PFSK-1 (cell line): ENCODE measurements around the gene TMA7B.

Source experiments
- SIN3A ChIP-seq: IDR thresholded peaks from 2 replicates; pipeline ENCODE4 v1.6.1; 2012; ENCODE audit warnings: mild to moderate bottlenecking, low read length, moderate library complexity, borderline replicate concordance; ENCODE audit not compliant: insufficient read depth
- TF ChIP-seq, protein P1 (sequence below), 2 experiments: IDR thresholded peaks; 2 replicates each; pipeline versions ENCODE4 v1.6.1 to v1.8.0; 2011 to 2012; ENCODE audit warnings: low read depth in 2 of 2, low read length in 2 of 2, control low read depth in 1 of 2, inconsistent platforms in 1 of 2, mild to moderate bottlenecking in 1 of 2, moderate library complexity in 1 of 2; ENCODE audit not compliant: insufficient read depth in 1 of 2

DNA sequence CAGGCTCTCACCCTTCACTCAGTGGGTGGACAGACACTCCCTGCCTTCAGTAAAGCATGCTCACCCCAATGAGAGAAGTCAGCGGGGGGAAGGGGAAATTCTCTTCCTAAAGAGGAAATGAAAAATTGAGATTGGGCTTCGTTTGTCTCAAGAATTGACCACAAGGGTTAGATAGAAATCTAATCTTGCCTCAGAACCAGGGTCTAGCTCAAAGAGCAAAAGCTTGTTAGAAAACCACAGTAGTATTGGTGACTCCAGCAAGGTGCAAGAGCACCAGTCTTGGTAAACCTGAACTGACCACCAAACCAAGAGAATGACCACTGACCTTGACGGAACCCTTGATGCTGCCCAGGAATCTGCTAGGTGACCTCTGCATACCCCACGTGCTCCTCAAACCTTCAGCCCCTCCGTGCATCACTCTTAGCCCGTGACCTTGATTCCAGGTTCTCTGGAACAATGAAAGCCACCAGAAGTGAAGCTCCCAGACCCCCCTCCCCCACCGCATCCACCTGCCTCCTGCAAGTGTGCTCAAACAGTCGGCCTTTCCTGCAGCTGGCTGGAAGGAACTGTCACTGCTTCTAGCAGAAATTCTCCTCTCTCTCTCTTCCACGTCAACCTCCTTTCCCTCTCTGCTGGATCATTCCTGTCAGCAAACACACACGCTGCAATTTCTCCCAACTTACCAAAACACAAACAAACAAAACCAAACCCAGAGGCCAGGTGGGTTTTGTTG lies 3.1 kb upstream of the TMA7B start:
- TF ChIP-seq, protein P1, sequence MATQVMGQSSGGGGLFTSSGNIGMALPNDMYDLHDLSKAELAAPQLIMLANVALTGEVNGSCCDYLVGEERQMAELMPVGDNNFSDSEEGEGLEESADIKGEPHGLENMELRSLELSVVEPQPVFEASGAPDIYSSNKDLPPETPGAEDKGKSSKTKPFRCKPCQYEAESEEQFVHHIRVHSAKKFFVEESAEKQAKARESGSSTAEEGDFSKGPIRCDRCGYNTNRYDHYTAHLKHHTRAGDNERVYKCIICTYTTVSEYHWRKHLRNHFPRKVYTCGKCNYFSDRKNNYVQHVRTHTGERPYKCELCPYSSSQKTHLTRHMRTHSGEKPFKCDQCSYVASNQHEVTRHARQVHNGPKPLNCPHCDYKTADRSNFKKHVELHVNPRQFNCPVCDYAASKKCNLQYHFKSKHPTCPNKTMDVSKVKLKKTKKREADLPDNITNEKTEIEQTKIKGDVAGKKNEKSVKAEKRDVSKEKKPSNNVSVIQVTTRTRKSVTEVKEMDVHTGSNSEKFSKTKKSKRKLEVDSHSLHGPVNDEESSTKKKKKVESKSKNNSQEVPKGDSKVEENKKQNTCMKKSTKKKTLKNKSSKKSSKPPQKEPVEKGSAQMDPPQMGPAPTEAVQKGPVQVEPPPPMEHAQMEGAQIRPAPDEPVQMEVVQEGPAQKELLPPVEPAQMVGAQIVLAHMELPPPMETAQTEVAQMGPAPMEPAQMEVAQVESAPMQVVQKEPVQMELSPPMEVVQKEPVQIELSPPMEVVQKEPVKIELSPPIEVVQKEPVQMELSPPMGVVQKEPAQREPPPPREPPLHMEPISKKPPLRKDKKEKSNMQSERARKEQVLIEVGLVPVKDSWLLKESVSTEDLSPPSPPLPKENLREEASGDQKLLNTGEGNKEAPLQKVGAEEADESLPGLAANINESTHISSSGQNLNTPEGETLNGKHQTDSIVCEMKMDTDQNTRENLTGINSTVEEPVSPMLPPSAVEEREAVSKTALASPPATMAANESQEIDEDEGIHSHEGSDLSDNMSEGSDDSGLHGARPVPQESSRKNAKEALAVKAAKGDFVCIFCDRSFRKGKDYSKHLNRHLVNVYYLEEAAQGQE (IDR thresholded peaks at IDR 0.05; ENCODE audit: insufficient read depth in 1 of 2, low read depth in 2 of 2, low read length in 2 of 2): no peak
- no peak for TF ChIP-seq SIN3A
